Measurements from ENCODE around the gene ANAPC4. TPM values are rescaled to one million over a fixed set of nuclear protein-coding genes. Genes with fewer than 3 reads are reported as not detected.

ANAPC4 gene
- total RNA-seq, 2 donors from 2014 or later = 25.7 to 33.9 TPM

DNA sequence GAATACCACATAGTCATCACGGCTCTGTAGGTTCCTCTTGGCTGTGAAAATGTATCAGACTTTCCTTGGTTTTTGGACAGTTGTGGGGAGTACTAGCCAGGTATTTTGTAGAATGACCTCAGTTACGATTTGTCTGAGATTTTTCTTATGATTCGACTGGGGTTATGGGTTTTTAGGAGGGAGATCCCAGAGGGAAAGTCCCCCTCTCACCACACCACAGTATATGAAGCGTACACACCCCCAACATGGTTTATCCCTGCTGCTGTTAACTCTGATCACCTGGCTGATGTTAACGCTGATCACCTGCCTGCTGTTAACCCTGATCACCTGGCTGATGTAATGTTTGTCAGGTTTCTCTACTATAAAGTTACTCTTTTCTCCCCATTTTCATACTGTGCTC lies 72.6 kb downstream of the ANAPC4 start:
- Histone ChIP-seq H3K4me3 (no peak overlapping the region), H3K4me1 (no peaks in the 10 kb centered on the region), H3K27ac (no peak overlapping the region), H3K27me3 (no peaks in the 10 kb centered on the region), H3K9me3 (no peaks in the 10 kb centered on the region), H3K36me3 (replicated peaks in 1 of 2; ENCODE audit: insufficient read depth in 1 of 2, low read depth in 2 of 2) (no peaks in the 10 kb centered on the region)
- intact Hi-C loops (cut with DNase I) = no loop called here
- DNase-seq (no peak), ATAC-seq (no peak)
- WGBS, 2 donors = 71 to 79% methylated on average over 5 of the region's 5 CpGs
- TF ChIP-seq POLR2A (IDR thresholded peaks at IDR 0.05) = no peak
- TF ChIP-seq, protein P1, sequence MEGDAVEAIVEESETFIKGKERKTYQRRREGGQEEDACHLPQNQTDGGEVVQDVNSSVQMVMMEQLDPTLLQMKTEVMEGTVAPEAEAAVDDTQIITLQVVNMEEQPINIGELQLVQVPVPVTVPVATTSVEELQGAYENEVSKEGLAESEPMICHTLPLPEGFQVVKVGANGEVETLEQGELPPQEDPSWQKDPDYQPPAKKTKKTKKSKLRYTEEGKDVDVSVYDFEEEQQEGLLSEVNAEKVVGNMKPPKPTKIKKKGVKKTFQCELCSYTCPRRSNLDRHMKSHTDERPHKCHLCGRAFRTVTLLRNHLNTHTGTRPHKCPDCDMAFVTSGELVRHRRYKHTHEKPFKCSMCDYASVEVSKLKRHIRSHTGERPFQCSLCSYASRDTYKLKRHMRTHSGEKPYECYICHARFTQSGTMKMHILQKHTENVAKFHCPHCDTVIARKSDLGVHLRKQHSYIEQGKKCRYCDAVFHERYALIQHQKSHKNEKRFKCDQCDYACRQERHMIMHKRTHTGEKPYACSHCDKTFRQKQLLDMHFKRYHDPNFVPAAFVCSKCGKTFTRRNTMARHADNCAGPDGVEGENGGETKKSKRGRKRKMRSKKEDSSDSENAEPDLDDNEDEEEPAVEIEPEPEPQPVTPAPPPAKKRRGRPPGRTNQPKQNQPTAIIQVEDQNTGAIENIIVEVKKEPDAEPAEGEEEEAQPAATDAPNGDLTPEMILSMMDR (IDR thresholded peaks at IDR 0.05) = no peak

DNA sequence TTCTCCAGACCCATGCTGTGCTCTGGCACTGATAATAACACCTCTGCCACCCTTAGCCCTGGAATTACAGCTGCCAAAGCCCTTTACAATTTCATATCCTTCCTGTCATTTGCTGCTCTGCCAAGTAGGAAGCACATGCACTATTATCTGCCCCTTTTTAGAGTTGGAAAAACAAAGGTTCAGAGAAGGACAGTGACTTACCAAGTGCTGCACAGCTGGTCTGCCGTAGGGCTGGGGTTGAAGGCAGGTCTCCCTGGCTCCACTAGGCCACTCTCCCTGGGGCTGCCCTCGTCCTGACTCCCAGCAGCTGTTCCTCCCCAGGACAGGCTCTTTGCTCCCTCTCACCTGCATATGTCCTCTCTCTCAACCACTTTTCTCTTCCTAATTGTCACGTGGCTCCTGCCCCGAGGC lies 73.4 kb downstream of the ANAPC4 start:
- 81 to 82% methylated on average over 4 of the region's 4 CpGs for WGBS, 2 donors
- ATAC-seq = no peak
- TF ChIP-seq, protein P1 (IDR thresholded peaks at IDR 0.05) = no peak
- no peak for TF ChIP-seq POLR2A (IDR thresholded peaks at IDR 0.05)

DNA sequence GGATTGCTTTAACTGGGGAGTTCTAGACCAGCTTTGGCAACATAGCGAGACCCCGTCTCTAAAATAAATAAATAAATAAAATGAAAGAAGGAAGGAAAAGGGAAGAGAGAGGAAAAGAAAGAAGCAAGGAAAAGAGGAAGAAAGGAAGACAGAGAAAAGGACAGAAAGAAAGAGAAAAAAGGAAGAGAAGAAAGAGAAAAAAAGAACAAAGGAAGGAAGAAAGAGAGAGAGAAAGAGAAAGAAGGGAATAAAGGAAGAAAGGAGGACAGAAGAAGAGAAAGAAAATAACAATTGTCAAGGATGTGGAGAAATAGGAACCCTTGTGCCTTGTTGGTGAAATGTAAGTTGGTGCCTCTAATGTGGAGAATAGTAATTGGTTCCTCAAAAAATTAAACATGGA lies 74.6 kb downstream of the ANAPC4 start:
- ATAC-seq (no peak), DNase-seq (no peak)
- no peak overlapping the region for H3K27ac ChIP-seq
- no peaks in the 10 kb centered on the region for H3K36me3 ChIP-seq (replicated peaks in 1 of 2; ENCODE audit: insufficient read depth in 1 of 2, low read depth in 2 of 2)
- WGBS, 2 donors = 94 to 98% methylated on average over 2 of the region's 2 CpGs
- intact Hi-C loops (cut with DNase I) = no loop called here
- H3K27me3 ChIP-seq = no peaks in the 10 kb centered on the region
- no peak for TF ChIP-seq POLR2A (IDR thresholded peaks at IDR 0.05)
- TF ChIP-seq, protein P1 (IDR thresholded peaks at IDR 0.05) = no peak
- no peaks in the 10 kb centered on the region for H3K4me1 ChIP-seq
- H3K4me3 ChIP-seq = no peak overlapping the region
- no peaks in the 10 kb centered on the region for H3K9me3 ChIP-seq

More for the DNA sequence above, 73.4 kb downstream of the ANAPC4 start:
- no peak overlapping the region for H3K4me3 ChIP-seq
- no peak overlapping the region for H3K27ac ChIP-seq
- no peaks in the 10 kb centered on the region for H3K27me3 ChIP-seq
- no peaks in the 10 kb centered on the region for H3K9me3 ChIP-seq
- no peak for DNase-seq
- H3K36me3 ChIP-seq (replicated peaks in 1 of 2; ENCODE audit: insufficient read depth in 1 of 2, low read depth in 2 of 2) = no peaks in the 10 kb centered on the region
- H3K4me1 ChIP-seq = no peaks in the 10 kb centered on the region
- intact Hi-C loops (cut with DNase I) = no loop called here

DNA sequence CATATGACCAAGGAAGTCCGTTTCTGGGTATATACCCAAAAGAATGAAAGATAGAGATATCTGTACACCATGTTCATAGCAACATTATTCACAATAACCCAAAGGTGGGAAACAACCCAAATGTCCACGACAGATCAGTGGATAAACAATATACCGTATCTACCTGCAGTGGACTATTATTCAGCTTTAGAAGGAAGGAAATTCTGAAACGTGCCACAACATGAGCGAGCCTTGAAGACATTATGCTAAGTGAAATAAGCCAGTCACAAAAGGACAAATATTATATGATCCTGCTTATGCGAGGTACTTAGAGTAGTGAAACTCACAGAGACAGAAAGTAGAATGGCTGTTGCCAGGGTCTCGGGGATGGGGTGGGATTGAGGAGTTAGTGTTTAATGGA lies 75.0 kb downstream of the ANAPC4 start:
- no peaks in the 10 kb centered on the region for H3K27me3 ChIP-seq
- H3K9me3 ChIP-seq = no peaks in the 10 kb centered on the region
- intact Hi-C loops (cut with DNase I) = no loop called here
- ATAC-seq (no peak), DNase-seq (no peak)
- H3K36me3 ChIP-seq (replicated peaks in 1 of 2; ENCODE audit: insufficient read depth in 1 of 2, low read depth in 2 of 2) = no peaks in the 10 kb centered on the region
- no peak overlapping the region for H3K27ac ChIP-seq
- TF ChIP-seq, protein P1 (IDR thresholded peaks at IDR 0.05) = no peak
- TF ChIP-seq POLR2A (IDR thresholded peaks at IDR 0.05) = no peak
- WGBS, 2 donors = 78 to 83% methylated on average over 7 of the region's 7 CpGs
- no peaks in the 10 kb centered on the region for H3K4me1 ChIP-seq
- H3K4me3 ChIP-seq = no peak overlapping the region

DNA sequence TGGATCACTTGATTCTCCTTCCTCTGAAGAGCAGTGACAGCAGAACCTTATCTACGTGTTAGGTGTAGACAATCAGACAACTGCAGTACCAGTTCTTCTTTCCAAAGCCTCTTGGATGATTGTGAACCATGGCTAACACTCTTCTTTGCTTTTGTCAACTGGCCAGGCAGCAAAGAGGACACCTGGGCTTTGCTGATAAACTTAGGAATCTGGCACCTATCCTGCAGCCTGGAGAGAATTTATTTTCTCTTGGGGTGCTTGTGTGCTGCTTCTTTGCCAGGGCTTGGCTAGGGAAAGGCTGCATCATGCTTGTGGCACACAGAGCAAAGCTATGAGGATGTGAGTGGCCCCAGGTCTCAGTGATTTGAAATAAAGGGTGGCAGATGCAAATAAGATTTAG lies 77.4 kb downstream of the ANAPC4 start:
- no peak overlapping the region for H3K27ac ChIP-seq
- H3K27me3 ChIP-seq = no peaks in the 10 kb centered on the region
- DNase-seq (no peak), ATAC-seq (no peak)
- TF ChIP-seq, protein P1 (IDR thresholded peaks at IDR 0.05) = no peak
- TF ChIP-seq POLR2A (IDR thresholded peaks at IDR 0.05) = no peak
- H3K36me3 ChIP-seq (replicated peaks in 1 of 2; ENCODE audit: insufficient read depth in 1 of 2, low read depth in 2 of 2) = no peaks in the 10 kb centered on the region
- no peaks in the 10 kb centered on the region for H3K9me3 ChIP-seq
- intact Hi-C loops (cut with DNase I) = no loop called here
- 40 to 53% methylated on average over 1 of the region's 1 CpG for WGBS, 2 donors
- no peaks in the 10 kb centered on the region for H3K4me1 ChIP-seq
- H3K4me3 ChIP-seq = no peak overlapping the region
